HG03378 (cell line): ENCODE measurements around the gene ABCB11.
A peak's percentile ranks its signal among the peaks of the same experiment; 100 is the strongest.
"Not testable (repeated sequence)": the region's sequence is repeated elsewhere in the genome, so short reads cannot be mapped to it uniquely, and the experiment has no call there.

Experiments
- ATAC-seq: cut with Tn5 transposase; IDR thresholded peaks from one replicate; pipeline ENCODE4 v1.9.1; 2021; ENCODE audit warnings: mild to moderate bottlenecking, moderate library complexity; ENCODE audit not compliant: unreplicated experiment

Gene ABCB11

GRCh38 chr2:169046440-169047151, 15.5 kb upstream of the ABCB11 start:
- no peak for ATAC-seq

GRCh38 chr2:169042856-169043255, 11.7 kb upstream of the ABCB11 start:
- no peak for ATAC-seq

- ATAC-seq = no peak
Observed at GRCh38 chr2:169041594-169041993, 10.5 kb upstream of the ABCB11 start.

- peak; percentile 33 for ATAC-seq
Observed at GRCh38 chr2:169039702-169040101, 8.6 kb upstream of the ABCB11 start.

GRCh38 chr2:169038338-169038757, 7.2 kb upstream of the ABCB11 start:
- ATAC-seq = peak; percentile 66

GRCh38 chr2:169036736-169037440, 5.8 kb upstream of the ABCB11 start:
- peak; percentile 75 for ATAC-seq

- ATAC-seq = no peak
Observed at GRCh38 chr2:169035887-169036286, 4.8 kb upstream of the ABCB11 start.

- ATAC-seq = no peak
Observed at GRCh38 chr2:169034984-169035544, 3.9 kb upstream of the ABCB11 start.

- ATAC-seq = no peak
Observed at GRCh38 chr2:169034256-169034655, 3.1 kb upstream of the ABCB11 start.

GRCh38 chr2:169029341-169029740, 1.8 kb downstream of the ABCB11 start:
- no peak for ATAC-seq

GRCh38 chr2:169027234-169027633, 3.9 kb downstream of the ABCB11 start:
- ATAC-seq = no peak

- ATAC-seq = no peak
Observed at GRCh38 chr2:169026056-169026455, 5.1 kb downstream of the ABCB11 start.

- ATAC-seq = no peak
Observed at GRCh38 chr2:169023161-169023560, 8.0 kb downstream of the ABCB11 start.

- ATAC-seq = no peak
Observed at GRCh38 chr2:169018390-169018789, 12.7 kb downstream of the ABCB11 start.

- ATAC-seq = no peak
Observed at GRCh38 chr2:169015943-169016342, 15.2 kb downstream of the ABCB11 start.

- ATAC-seq = no peak
Observed at GRCh38 chr2:169014780-169015179, 16.3 kb downstream of the ABCB11 start.

GRCh38 chr2:169013628-169014026, 17.5 kb downstream of the ABCB11 start:
- no peak for ATAC-seq

GRCh38 chr2:169012812-169013627, 18.1 kb downstream of the ABCB11 start:
- no peak for ATAC-seq

- not testable (repeated sequence) for ATAC-seq
Observed at GRCh38 chr2:169012191-169012792, 18.8 kb downstream of the ABCB11 start.

GRCh38 chr2:169011698-169012097, 19.4 kb downstream of the ABCB11 start:
- no peak for ATAC-seq
